Lower lobe of right lung (tissue), 2 donors: Measurements from ENCODE around the gene UTF1. TPM values are rescaled to one million over a fixed set of nuclear protein-coding genes. Genes with fewer than 3 reads are reported as not detected.
A peak's percentile ranks its signal among the peaks of the same experiment; 100 is the strongest.

Source experiments
- ATAC-seq, 2 donors: fragments of 200-7000 bp; cut with Tn5 transposase; one replicate each; pipeline ENCODE4 v1.9.1; 2020 to 2022; ENCODE audit warnings: mild to moderate bottlenecking in 2 of 2, moderate library complexity in 2 of 2
- DNase-seq: peaks from one replicate; pipeline ENCODE4 v3.0.0-alpha.2; 2020
- H3K27ac ChIP-seq: fragments of 200-600 bp; one replicate; pipeline ENCODE4 v1.8.0; 2022
- H3K27me3 ChIP-seq: fragments of 200-600 bp; one replicate; pipeline ENCODE4 v1.8.0; 2022; ENCODE audit warnings: low read depth
- H3K36me3 ChIP-seq: fragments of 200-600 bp; one replicate; pipeline ENCODE4 v1.8.0; 2022; ENCODE audit warnings: mild to moderate bottlenecking
- H3K4me1 ChIP-seq: fragments of 200-600 bp; one replicate; pipeline ENCODE4 v1.8.0; 2022
- H3K4me3 ChIP-seq: fragments of 200-600 bp; one replicate; pipeline ENCODE4 v1.8.0; 2022; ENCODE audit warnings: mild to moderate bottlenecking
- H3K9me3 ChIP-seq: fragments of 200-600 bp; one replicate; pipeline ENCODE4 v1.8.0; 2022
- intact Hi-C: fragments of 100-400 bp; cut with DNase I; formaldehyde crosslinking; loops from one replicate; pipeline ENCODE4 v1.11.0; 2022
- total RNA-seq: library from RNA; stranded (reverse); fragmentation: NEBNext Ultra II Directional; extraction: Animal tissue kit (Norgen Biotek cat#: 25700); gene quantifications from one replicate; pipeline ENCODE4 v1.2.1, GENCODE V29; 2021
- TF ChIP-seq, protein P1 (sequence below): fragments of 200-600 bp; IDR thresholded peaks from one replicate; pipeline ENCODE4 v1.8.0; 2022; ENCODE audit warnings: antibody characterized with exemption, mild to moderate bottlenecking
- donor health status: DM: no; HTN: yes; CAD: no; lungs with severe emphysema.

Gene UTF1
- total RNA-seq, 1 donor from 2014 or later = not detected

DNA sequence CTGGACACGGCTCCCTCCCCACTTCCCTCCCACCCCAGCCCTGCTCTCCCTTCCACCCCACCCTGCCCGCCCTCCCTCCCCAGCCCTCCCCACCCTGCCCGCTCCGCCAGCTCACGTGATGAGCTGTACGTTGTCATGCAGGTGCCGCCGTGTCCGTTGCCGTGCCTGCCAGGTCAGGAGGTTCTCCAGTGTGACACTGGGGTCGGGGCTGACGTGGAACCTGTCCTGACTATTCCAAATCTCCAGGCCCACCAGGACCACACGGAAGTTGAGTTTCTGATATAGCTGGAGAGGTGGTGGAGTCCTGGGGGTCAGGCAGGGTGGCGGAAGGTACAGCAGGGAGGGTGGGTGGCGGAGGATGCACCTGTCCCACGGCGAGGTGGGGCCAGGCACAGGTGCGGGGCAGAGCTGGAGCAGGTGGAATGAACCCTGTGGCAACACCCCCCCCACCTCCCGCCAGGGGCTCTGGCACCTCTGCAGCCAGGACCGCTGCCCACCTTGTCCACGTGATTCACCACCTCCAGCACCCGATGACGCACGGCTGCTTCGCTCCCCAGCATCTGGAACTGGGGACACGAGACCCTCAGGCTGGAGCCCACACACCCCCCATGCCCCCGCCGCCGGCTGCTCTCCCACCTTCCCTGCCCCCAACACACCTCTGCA is 42.4 kb downstream of the UTF1 start:
- Histone ChIP-seq H3K36me3 (peaks cover 29% of the 10 kb centered on the region), H3K27me3 (peaks cover 18% of the 10 kb centered on the region), H3K4me3 (no peak overlapping the region), H3K9me3 (no peaks in the 10 kb centered on the region), H3K4me1 (peaks cover 29% of the 10 kb centered on the region), H3K27ac (no peak overlapping the region)
- intact Hi-C loops = no loop called here
- DNase-seq (no peak), ATAC-seq (no peak)
- TF ChIP-seq, protein P1, sequence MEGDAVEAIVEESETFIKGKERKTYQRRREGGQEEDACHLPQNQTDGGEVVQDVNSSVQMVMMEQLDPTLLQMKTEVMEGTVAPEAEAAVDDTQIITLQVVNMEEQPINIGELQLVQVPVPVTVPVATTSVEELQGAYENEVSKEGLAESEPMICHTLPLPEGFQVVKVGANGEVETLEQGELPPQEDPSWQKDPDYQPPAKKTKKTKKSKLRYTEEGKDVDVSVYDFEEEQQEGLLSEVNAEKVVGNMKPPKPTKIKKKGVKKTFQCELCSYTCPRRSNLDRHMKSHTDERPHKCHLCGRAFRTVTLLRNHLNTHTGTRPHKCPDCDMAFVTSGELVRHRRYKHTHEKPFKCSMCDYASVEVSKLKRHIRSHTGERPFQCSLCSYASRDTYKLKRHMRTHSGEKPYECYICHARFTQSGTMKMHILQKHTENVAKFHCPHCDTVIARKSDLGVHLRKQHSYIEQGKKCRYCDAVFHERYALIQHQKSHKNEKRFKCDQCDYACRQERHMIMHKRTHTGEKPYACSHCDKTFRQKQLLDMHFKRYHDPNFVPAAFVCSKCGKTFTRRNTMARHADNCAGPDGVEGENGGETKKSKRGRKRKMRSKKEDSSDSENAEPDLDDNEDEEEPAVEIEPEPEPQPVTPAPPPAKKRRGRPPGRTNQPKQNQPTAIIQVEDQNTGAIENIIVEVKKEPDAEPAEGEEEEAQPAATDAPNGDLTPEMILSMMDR = no peak

DNA sequence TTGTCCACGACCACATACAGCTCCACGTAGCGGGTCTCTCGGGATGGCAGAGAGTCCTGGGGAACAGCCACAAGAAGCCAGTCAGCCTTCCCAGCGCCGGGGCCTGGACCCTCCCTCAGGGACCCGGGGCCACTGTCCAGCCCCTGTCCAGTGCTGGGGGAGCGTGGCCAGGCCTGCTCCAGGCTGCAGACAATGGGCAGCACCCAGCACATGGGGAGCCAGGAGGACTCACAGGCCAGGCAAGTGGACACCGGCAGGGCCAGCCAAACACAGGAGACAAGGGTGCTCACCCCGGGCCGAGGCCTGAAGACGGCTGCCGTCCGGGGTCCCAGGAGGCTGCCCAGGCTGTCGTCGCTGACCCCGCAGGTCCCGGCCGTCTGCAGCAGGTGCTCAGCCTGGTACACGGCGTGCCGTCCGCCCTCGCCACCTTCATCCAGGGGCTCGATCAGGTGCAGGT is 43.0 kb downstream of the UTF1 start:
- intact Hi-C loops = no loop called here
- H3K36me3 ChIP-seq = peaks cover 29% of the 10 kb centered on the region
- TF ChIP-seq, protein P1 = no peak

DNA sequence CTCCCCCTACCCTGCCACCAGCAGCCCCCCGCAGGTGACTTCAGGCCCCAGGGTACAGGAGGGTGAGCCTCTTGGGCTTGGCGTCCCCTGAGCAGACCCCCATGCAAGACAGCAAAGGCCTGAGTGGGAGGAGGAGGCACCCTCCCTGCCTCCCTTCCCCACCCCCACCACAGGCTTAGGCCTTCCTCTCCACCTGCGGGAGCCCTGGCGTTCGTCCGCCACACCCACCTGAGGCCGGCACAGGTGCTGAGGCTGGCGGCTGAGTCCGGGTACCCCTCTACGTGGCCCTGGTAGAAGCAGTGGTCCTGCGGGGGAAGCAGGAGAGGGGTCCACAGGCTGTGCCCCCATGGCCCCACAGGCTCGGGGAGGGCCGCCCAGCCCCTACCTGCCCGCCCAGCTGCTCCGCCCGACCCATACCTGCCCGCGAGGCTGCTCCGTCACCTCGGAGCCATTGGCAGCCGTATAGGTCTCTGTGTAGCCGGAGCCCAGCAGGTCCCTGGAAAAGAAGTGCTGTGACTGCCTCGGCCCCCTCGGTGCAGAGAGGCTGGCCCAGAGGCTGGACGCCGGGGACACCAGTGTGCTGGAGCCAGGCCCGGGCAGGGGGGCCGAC is 43.6 kb downstream of the UTF1 start:
- Histone ChIP-seq H3K4me3 (no peak overlapping the region), H3K9me3 (no peaks in the 10 kb centered on the region), H3K36me3 (peaks cover 29% of the 10 kb centered on the region), H3K27ac (no peak overlapping the region), H3K27me3 (peaks cover 18% of the 10 kb centered on the region), H3K4me1 (peaks cover 41% of the 10 kb centered on the region)
- DNase-seq (no peak), ATAC-seq (no peak)
- intact Hi-C loops = no loop called here
- TF ChIP-seq, protein P1 = no peak

More for the DNA sequence above, 43.0 kb downstream of the UTF1 start:
- no peak overlapping the region for H3K4me3 ChIP-seq
- no peak for DNase-seq
- no peaks in the 10 kb centered on the region for H3K9me3 ChIP-seq
- H3K4me1 ChIP-seq = peaks cover 35% of the 10 kb centered on the region
- H3K27me3 ChIP-seq = peaks cover 18% of the 10 kb centered on the region
- no peak overlapping the region for H3K27ac ChIP-seq
- ATAC-seq = no peak

DNA sequence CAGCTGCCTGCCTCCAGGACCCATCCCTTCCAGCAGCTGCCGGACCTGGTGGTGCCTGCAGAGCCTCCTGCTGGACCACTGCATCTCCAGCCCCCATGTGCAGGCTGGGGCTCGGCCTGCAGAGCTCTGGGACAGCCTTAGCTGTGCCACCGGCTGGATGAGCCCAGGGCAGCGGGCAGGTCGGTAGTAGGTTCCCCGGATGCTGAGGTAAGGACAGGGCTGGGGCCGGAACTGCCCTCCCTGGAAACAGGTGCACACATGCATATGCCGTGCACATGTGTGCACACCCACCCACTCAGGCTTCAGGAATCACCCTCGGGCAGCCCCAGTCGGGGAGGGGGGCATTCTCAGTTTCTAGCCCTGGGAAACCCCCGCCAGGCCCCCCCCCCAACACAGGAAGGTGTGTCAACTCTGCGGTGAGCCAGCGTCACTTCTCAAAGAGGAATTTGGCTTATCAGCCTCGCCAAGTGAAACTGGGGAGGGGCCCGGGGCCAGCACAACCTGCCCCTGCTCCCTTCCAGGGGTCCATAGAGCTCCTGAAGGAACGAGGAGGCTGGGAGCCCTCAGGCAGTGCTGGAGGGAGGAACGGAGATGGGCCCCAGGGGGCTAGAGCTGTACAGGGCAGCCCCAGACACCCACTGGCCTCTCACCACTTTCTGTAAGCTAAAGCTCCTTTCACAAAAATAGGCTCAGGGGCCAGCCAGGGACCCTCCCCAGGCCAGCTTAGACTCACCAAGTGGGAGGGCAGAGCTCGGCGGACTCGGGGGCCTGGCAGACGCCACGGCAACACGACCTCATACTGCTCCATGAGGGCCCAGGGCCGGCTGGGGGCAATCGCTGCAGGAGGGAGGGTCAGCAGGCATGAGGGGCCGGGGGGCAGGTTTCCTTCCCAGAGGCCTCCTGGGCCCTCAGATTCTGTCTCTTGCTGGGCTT is 45.0 kb downstream of the UTF1 start:
- intact Hi-C loops = no loop called here
- Histone ChIP-seq H3K27ac (peak overlapping the region; percentile 81), H3K27me3 (peaks cover 18% of the 10 kb centered on the region), H3K4me1 (peaks cover 46% of the 10 kb centered on the region), H3K4me3 (peak overlapping the region; percentile 50), H3K36me3 (peaks cover 28% of the 10 kb centered on the region), H3K9me3 (no peaks in the 10 kb centered on the region)
- TF ChIP-seq, protein P1 = no peak
- ATAC-seq = peak; percentile 9 to 30
- peak; percentile 67 for DNase-seq

DNA sequence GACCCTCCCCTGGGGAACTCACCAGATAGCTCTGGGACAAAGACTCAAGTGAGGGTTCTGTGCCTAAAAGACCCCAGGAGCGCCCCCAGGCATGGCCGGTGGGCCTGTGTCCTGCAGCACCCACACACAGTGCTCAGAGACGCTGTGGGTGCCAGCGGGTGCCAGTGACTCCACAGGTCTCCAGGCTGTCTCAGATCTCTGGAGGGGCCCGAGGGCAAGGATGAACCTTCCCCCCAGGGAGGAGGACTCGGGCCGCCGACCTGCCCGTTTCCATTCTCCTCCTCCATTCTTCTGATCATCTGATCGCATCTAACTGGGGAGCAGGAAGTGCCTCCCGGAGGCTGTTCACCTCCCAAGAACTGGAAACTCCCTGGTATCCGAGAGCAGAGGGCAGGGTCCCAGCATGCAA is 45.7 kb downstream of the UTF1 start:
- H3K4me3 ChIP-seq = peak overlapping the region; percentile 50
- H3K27me3 ChIP-seq = peaks cover 18% of the 10 kb centered on the region
- no peaks in the 10 kb centered on the region for H3K9me3 ChIP-seq
- TF ChIP-seq, protein P1 = no peak
- H3K36me3 ChIP-seq = peaks cover 27% of the 10 kb centered on the region
- peaks cover 46% of the 10 kb centered on the region for H3K4me1 ChIP-seq
- intact Hi-C loops = no loop called here
- DNase-seq (no peak), ATAC-seq (peak; percentile 3 to 5)
- peak overlapping the region; percentile 81 for H3K27ac ChIP-seq
